ENCODE measurements around the gene MYBBP1A. TPM values are rescaled to one million over a fixed set of nuclear protein-coding genes. Genes with fewer than 3 reads are reported as not detected.
A peak's percentile ranks its signal among the peaks of the same experiment; 100 is the strongest.

The MYBBP1A gene
- total RNA-seq, 1 donor from 2014 or later = 108 TPM

DNA sequence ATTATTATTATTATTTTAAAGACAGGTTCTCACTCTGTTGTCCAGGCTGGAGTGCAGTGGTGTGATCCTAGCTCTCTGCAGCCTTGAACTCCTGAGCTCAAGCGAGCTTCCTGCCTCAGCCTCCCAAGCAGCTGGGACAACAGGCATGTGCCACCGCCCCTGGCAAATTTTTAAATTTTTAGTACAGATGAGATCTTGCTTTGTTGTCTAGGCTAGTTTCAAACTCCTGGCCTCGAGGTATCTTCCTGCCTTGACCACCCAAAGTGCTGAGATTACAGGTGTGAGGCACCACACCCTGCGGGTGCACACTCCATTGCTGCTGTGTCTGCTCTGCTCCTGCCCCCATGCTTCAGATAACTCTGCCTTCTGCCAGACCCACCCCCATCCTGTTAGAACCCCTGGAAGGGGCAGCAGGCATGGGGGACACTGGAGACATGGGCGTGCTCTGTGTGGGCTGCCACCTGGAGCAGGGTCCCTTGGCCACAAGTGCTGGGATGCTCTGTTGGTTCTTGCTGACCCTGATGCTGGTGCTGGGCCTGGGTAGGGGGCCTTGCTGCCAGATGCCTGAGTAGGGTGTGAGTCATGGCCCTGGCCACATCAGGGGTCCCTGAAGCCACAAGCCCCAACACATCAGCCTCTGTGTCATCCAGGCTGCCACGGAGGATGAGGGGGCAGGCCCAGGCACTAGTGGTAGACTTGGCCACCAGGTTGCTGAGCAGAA lies 2.6 kb upstream of the MYBBP1A start:
- DNase-seq (no peak), ATAC-seq (ENCODE audit: low read depth) (no peak)
- ChIA-PET CTCF (interaction anchor here (1.4 kb wide), 1 partner anchor 9 kb away, joined by 8 read pairs; no protein-coding TSS in a partner anchor), POLR2A (no interaction called here)
- TF ChIP-seq, protein P1, sequence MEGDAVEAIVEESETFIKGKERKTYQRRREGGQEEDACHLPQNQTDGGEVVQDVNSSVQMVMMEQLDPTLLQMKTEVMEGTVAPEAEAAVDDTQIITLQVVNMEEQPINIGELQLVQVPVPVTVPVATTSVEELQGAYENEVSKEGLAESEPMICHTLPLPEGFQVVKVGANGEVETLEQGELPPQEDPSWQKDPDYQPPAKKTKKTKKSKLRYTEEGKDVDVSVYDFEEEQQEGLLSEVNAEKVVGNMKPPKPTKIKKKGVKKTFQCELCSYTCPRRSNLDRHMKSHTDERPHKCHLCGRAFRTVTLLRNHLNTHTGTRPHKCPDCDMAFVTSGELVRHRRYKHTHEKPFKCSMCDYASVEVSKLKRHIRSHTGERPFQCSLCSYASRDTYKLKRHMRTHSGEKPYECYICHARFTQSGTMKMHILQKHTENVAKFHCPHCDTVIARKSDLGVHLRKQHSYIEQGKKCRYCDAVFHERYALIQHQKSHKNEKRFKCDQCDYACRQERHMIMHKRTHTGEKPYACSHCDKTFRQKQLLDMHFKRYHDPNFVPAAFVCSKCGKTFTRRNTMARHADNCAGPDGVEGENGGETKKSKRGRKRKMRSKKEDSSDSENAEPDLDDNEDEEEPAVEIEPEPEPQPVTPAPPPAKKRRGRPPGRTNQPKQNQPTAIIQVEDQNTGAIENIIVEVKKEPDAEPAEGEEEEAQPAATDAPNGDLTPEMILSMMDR (IDR thresholded peaks at IDR 0.05) = no peak
- Mint-ChIP-seq H3K4me1 (peaks cover 43% of the 10 kb centered on the region), H3K36me3 (ENCODE audit: low read depth) (peaks cover 15% of the 10 kb centered on the region), H3K27ac (no peak overlapping the region), H3K27me3 (no peaks in the 10 kb centered on the region), H3K4me3 (no peak overlapping the region), H3K9me3 (no peaks in the 10 kb centered on the region)
- intact Hi-C loops (cut with micrococcal nuclease) = loop anchor here (5.0 kb wide), 1 partner anchor 440 kb away; the partner anchor contains the start of genes INCA1 and KIF1C

DNA sequence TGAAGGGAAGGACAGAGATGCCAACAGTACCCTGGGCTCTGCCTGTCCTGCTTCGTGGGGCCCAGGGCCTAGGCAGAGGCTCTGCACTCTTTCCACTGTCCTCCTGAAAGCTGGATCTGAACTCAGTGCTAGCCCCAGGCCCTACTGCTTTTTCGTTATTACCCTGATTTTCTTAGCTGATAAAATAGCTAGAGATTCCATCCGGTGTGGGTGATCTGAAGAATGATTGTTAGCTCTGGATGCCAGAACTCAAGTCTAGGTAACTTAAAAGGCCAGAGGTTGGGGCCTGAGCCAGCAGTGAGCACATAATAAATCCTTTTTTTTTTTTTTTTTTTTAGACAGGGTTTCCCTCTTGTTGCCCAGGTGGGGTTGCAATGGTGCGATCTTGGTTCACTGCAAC lies 1.8 kb upstream of the MYBBP1A start:
- Mint-ChIP-seq H3K4me3 (no peak overlapping the region), H3K27me3 (no peaks in the 10 kb centered on the region), H3K9me3 (no peaks in the 10 kb centered on the region), H3K36me3 (ENCODE audit: low read depth) (peaks cover 22% of the 10 kb centered on the region), H3K4me1 (peaks cover 35% of the 10 kb centered on the region), H3K27ac (no peak overlapping the region)
- ChIA-PET POLR2A (interaction anchor here (0.7 kb wide), 1 partner anchor 1727 kb away, joined by 3 read pairs; no protein-coding TSS in a partner anchor), CTCF (interaction anchor here (0.6 to 1.4 kb wide), 2 partner anchors 10 to 313 kb away, joined by 4 to 8 read pairs; no protein-coding TSS in a partner anchor)
- intact Hi-C loops (cut with micrococcal nuclease) = loop anchor here (5.0 kb wide), 1 partner anchor 440 kb away; the partner anchor contains the start of genes INCA1 and KIF1C
- DNase-seq = no peak
- ATAC-seq (ENCODE audit: low read depth) = no peak
- TF ChIP-seq, protein P1 (IDR thresholded peaks at IDR 0.05) = no peak

- intact Hi-C loops (cut with micrococcal nuclease) = loop anchor here (1.0 to 5.0 kb wide), 5 partner anchors 9 to 441 kb away; partner anchors contain the start of genes ARRB2, INCA1, KIF1C and MED11
- DNase-seq = no peak
- peaks cover 27% of the 10 kb centered on the region for H3K4me1 Mint-ChIP-seq
- ChIA-PET POLR2A (interaction anchor here (0.7 to 2.3 kb wide), 5 partner anchors 14 to 1726 kb away, joined by 3 to 13 read pairs (median 3); partner anchors contain the start of genes CYB5D2 and ZZEF1), CTCF (interaction anchor here (1.4 kb wide), 1 partner anchor 11 kb away, joined by 8 read pairs; no protein-coding TSS in a partner anchor)
- peaks cover 31% of the 10 kb centered on the region for H3K36me3 Mint-ChIP-seq (ENCODE audit: low read depth)
- peak overlapping the region; percentile 98 for H3K27ac Mint-ChIP-seq
- H3K4me3 Mint-ChIP-seq = peak overlapping the region; percentile 96
- no peaks in the 10 kb centered on the region for H3K27me3 Mint-ChIP-seq
- TF ChIP-seq, protein P1 (IDR thresholded peaks at IDR 0.05) = no peak
- no peaks in the 10 kb centered on the region for H3K9me3 Mint-ChIP-seq
- ATAC-seq (ENCODE audit: low read depth) = no peak
Observed at GRCh38 chr17:4555873-4556759, 932 bp upstream of the MYBBP1A start.

- intact Hi-C loops (cut with micrococcal nuclease) = loop anchor here (2.0 kb wide), 1 partner anchor 156 kb away; the partner anchor contains the start of gene ARRB2
- CTCF ChIA-PET = interaction anchor here (1.7 to 2.6 kb wide), 2 partner anchors 11 to 13 kb away, joined by 6 to 9 read pairs; no protein-coding TSS in a partner anchor
- no peaks in the 10 kb centered on the region for H3K9me3 Mint-ChIP-seq
- H3K36me3 Mint-ChIP-seq (ENCODE audit: low read depth) = peaks cover 46% of the 10 kb centered on the region
- H3K27ac Mint-ChIP-seq = peak overlapping the region; percentile 98
- ATAC-seq (ENCODE audit: low read depth) = no peak
- H3K4me3 Mint-ChIP-seq = peak overlapping the region; percentile 96
- peaks cover 28% of the 10 kb centered on the region for H3K4me1 Mint-ChIP-seq
- H3K27me3 Mint-ChIP-seq = no peaks in the 10 kb centered on the region
- POLR2A ChIA-PET = interaction anchor here (0.6 to 2.3 kb wide), 5 partner anchors 8 to 491 kb away, joined by 3 to 13 read pairs (median 4); partner anchors contain the start of genes CYB5D2 and ZZEF1
- DNase-seq = no peak
- TF ChIP-seq, protein P1 (IDR thresholded peaks at IDR 0.05) = no peak
Observed at GRCh38 chr17:4554441-4554996, 665 bp downstream of the MYBBP1A start.
